Panc1 (cell line): Measurements from ENCODE around the gene PAX3. TPM values are rescaled to one million over a fixed set of nuclear protein-coding genes. Genes with fewer than 3 reads are reported as not detected.

ENCODE experiments used
- ATAC-seq: fragments of 200-7000 bp; cut with Tn5 transposase; 2 replicates; pipeline ENCODE4 v1.9.1; 2020; ENCODE audit warnings: mild to moderate bottlenecking, moderate library complexity
- BruUV-seq: library from RNA; stranded (reverse); fragments of 400-500 nt; replicated peaks from 2 replicates; lab custom pipeline; 2021; lab: Mats Ljungman, UMichigan
- CTCF ChIA-PET: fragments of 300-600 bp; sonication (Branson Sonifier 250); formaldehyde crosslinking; loops from one replicate; lab custom pipeline; 2022; ENCODE audit warnings: antibody characterized with exemption; lab: Charles Lee
- POLR2A ChIA-PET: fragments of 300-600 bp; sonication (Branson Sonifier 250); formaldehyde crosslinking; loops from one replicate; lab custom pipeline; 2022; ENCODE audit warnings: antibody characterized with exemption; lab: Charles Lee
- DNase-seq: peaks from one replicate; pipeline ENCODE4 v3.0.0-alpha.2; 2010; ENCODE audit warnings: low read depth, low spot score
- H3K27ac ChIP-seq: 2 replicates; pipeline ENCODE4 v1.5.1; 2011; ENCODE audit warnings: mild to moderate bottlenecking, low read length, inconsistent platforms
- H3K27me3 ChIP-seq: fragments of 200-500 bp; sonication (Bioruptor generic); 2 replicates; pipeline ENCODE4 v1.6.0; 2014; ENCODE audit warnings: low read length, inconsistent platforms; ENCODE audit not compliant: control insufficient read depth, insufficient read depth
- H3K36me3 ChIP-seq: fragments of 200-500 bp; sonication (Bioruptor generic); 2 replicates; pipeline ENCODE4 v1.5.1; 2014; ENCODE audit warnings: inconsistent platforms, mild to moderate bottlenecking, low read length, moderate library complexity; ENCODE audit not compliant: control insufficient read depth, insufficient read depth
- H3K4me1 ChIP-seq: 2 replicates; pipeline ENCODE4 v1.5.1; 2011; ENCODE audit warnings: inconsistent platforms, mild to moderate bottlenecking, low read length, moderate library complexity; ENCODE audit not compliant: control insufficient read depth, insufficient read depth
- H3K4me3 ChIP-seq, 2 experiments: 2 replicates each; pipeline ENCODE4 v1.5.1; 2011 to 2012; ENCODE audit warnings: low read depth in 2 of 2, low read length in 2 of 2, mild to moderate bottlenecking in 2 of 2, inconsistent platforms in 1 of 2, moderate library complexity in 1 of 2
- H3K9me3 ChIP-seq: fragments of 200-500 bp; sonication (Bioruptor generic); 2 replicates; pipeline ENCODE4 v1.5.1; 2014; ENCODE audit warnings: low read depth, mild to moderate bottlenecking, inconsistent platforms, low read length, moderate library complexity; ENCODE audit not compliant: control insufficient read depth, insufficient read depth
- CTCF ChIP-seq: fragments of 450-650 bp; IDR thresholded peaks from 2 replicates; pipeline ENCODE4 v1.5.1; 2017; ENCODE audit warnings: mild to moderate bottlenecking
- POLR2AphosphoS5 ChIP-seq: IDR thresholded peaks from 2 replicates; pipeline ENCODE4 v1.6.1; 2012; ENCODE audit warnings: mild to moderate bottlenecking, low read depth, low read length, moderate library complexity
- REST ChIP-seq, 2 experiments: IDR thresholded peaks; 2 replicates each; pipeline ENCODE4 v1.6.1; 2011 to 2012; ENCODE audit warnings: low read depth in 2 of 2, control low read depth in 1 of 2, low read length in 1 of 2, mild to moderate bottlenecking in 1 of 2, moderate library complexity in 1 of 2; ENCODE audit not compliant: insufficient read depth in 1 of 2
- SIN3A ChIP-seq: IDR thresholded peaks from 2 replicates; pipeline ENCODE4 v1.6.1; 2012; ENCODE audit warnings: low read depth, mild to moderate bottlenecking, low read length, moderate library complexity, borderline replicate concordance; ENCODE audit not compliant: insufficient read depth
- TCF7L2 ChIP-seq: IDR thresholded peaks from 2 replicates; pipeline ENCODE4 v1.6.1; 2011; ENCODE audit warnings: mild to moderate bottlenecking, low read depth, low read length, inconsistent platforms
- in situ Hi-C: cut with HindIII; loops from 2 replicates; pipeline ENCODE4 v1.10.0; 2016; ENCODE audit warnings: low sequenced_read_pairs, low pct_unique_long_range_greater_than_20kb
- intact Hi-C: fragments of 100-400 bp; cut with micrococcal nuclease; formaldehyde crosslinking; loops from one replicate; pipeline ENCODE4 v1.10.0; 2022; ENCODE audit not compliant: unreplicated experiment
- total RNA-seq: library from RNA; stranded (reverse); gene quantifications from one replicate; pipeline ENCODE4 v1.2.1, GENCODE V29; 2021; ENCODE audit not compliant: unreplicated experiment

Gene PAX3
- total RNA-seq, 1 experiment from 2014 or later = not detected

GRCh38 chr2:222291485-222291841, 7.3 kb downstream of the PAX3 start:
- H3K4me3 ChIP-seq = no peak overlapping the region
- TF ChIP-seq CTCF (no peak), TCF7L2 (no peak), SIN3A (no peak), POLR2AphosphoS5 (no peak), REST (IDR thresholded peaks at IDR 0.05; ENCODE audit: insufficient read depth in 1 of 2, low read depth in 2 of 2, low read length in 1 of 2) (no peak)
- in situ Hi-C loops (no loop called here), intact Hi-C loops (no loop called here)
- no TSS peak for BruUV-seq
- no peak for ATAC-seq
- no peak for DNase-seq
- peaks cover 31% of the 10 kb centered on the region for H3K27me3 ChIP-seq
- no peaks in the 10 kb centered on the region for H3K36me3 ChIP-seq
- H3K4me1 ChIP-seq = peaks cover 7% of the 10 kb centered on the region; the same call in 1 of the 2 replicates
- ChIA-PET CTCF (no interaction called here), POLR2A (no interaction called here)
- no peaks in the 10 kb centered on the region for H3K9me3 ChIP-seq
- no peak overlapping the region for H3K27ac ChIP-seq

DNA sequence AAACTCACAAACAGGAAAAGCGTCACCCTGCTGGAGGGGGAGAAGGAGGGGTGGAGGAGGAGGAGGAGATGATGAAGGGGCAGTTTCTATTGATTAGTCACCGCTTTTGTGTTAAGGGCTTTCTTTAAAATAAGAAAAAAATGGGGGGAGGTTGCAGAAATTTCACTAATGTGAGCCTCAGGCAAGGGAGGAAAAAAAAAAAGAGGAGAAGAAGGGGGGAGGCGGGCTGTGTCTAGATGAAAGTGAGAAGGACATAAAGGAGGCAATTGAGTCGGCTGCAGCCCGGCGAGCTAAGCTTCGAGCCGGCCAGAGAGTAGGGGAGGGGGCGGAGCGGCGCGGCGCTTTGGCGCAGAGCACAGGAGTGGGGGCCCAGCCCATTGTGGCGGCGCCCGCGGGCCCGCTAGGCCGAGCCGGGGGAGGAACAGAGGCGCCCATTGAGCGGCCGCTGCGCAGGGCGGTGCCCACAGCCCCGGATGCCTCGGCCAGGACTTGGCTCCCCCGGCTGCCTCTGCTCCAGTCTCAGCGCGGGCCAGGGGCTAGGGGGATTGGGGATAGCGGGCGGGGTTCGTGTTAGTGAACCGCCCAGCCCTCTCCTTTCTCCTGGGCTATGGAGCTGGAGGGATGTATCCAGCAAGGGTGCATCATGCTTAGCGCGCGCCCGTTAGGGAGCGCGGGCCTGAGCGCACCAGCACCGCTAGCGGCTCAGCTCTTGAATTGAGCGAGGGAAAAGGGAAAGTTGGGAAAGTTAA, 7.9 kb downstream of the PAX3 start:
- CTCF ChIA-PET = no interaction called here
- BruUV-seq = no TSS peak
- POLR2A ChIA-PET = no interaction called here
- TF ChIP-seq SIN3A (no peak), REST (IDR thresholded peaks at IDR 0.05; ENCODE audit: insufficient read depth in 1 of 2, low read depth in 2 of 2, low read length in 1 of 2) (no peak), TCF7L2 (no peak), POLR2AphosphoS5 (no peak), CTCF (no peak)
- in situ Hi-C loops = no loop called here
- no peaks in the 10 kb centered on the region for H3K36me3 ChIP-seq
- ATAC-seq (no peak), DNase-seq (no peak)
- no peak overlapping the region for H3K27ac ChIP-seq
- peaks cover 7% of the 10 kb centered on the region; the same call in 1 of the 2 replicates for H3K4me1 ChIP-seq
- peaks cover 33% of the 10 kb centered on the region for H3K27me3 ChIP-seq
- H3K9me3 ChIP-seq = no peaks in the 10 kb centered on the region
- no peak overlapping the region for H3K4me3 ChIP-seq
- intact Hi-C loops = no loop called here
